ENCODE data around the gene ZNF470. TPM values are rescaled to one million over a fixed set of nuclear protein-coding genes. Genes with fewer than 3 reads are reported as not detected.

Gene ZNF470
- total RNA-seq, 1 experiment from 2014 or later: not detected

Other genes with a start within 250 kb of the ZNF470 start
- 2.6 and 3.4 TPM in 2 replicates for gene ZNF582, start 173.9 kb upstream of the ZNF470 start, total RNA-seq (2014; rRNA removed; shearing (Covaris generic); ENCODE audit: low replicate concordance)
- gene ZNF583, start 163.1 kb upstream of the ZNF470 start, total RNA-seq (2014; rRNA removed; shearing (Covaris generic); ENCODE audit: low replicate concordance): 4.9 and 6.7 TPM in 2 replicates
- not detected in 2 replicates for gene ZNF667, start 90.1 kb upstream of the ZNF470 start, total RNA-seq (2014; rRNA removed; shearing (Covaris generic); ENCODE audit: low replicate concordance)
- not detected in 2 replicates for gene ZNF471, start 59.6 kb upstream of the ZNF470 start, total RNA-seq (2014; rRNA removed; shearing (Covaris generic); ENCODE audit: low replicate concordance)
- not detected in 2 replicates for gene ZFP28, start 28.5 kb upstream of the ZNF470 start, total RNA-seq (2014; rRNA removed; shearing (Covaris generic); ENCODE audit: low replicate concordance)
- gene ZNF71, start 27.8 kb downstream of the ZNF470 start, total RNA-seq (2014; rRNA removed; shearing (Covaris generic); ENCODE audit: low replicate concordance): 16.4 and 23.2 TPM in 2 replicates
- 0.19 and 0.32 TPM in 2 replicates for gene SMIM17, start 75.7 kb downstream of the ZNF470 start, total RNA-seq (2014; rRNA removed; shearing (Covaris generic); ENCODE audit: low replicate concordance)
- not detected in 2 replicates for gene ZNF835, start 104.3 kb downstream of the ZNF470 start, total RNA-seq (2014; rRNA removed; shearing (Covaris generic); ENCODE audit: low replicate concordance)